ENCODE data around the gene PTGS1.

PTGS1 gene

GRCh38 chr9:122336189-122336588, 34.6 kb upstream of the PTGS1 start:
- POLR2A ChIA-PET: no interaction called here
- no peak for TF ChIP-seq LEF1 (IDR thresholded peaks at IDR 0.05; ENCODE audit: borderline replicate concordance)
- CTCF ChIA-PET: no interaction called here
- no peak for DNase-seq (ENCODE audit: extremely low spot score)

GRCh38 chr9:122336866-122337555, 33.8 kb upstream of the PTGS1 start:
- POLR2A ChIA-PET: no interaction called here
- TF ChIP-seq FOXA1 (IDR thresholded peaks at IDR 0.05): no peak
- no peak for TF ChIP-seq FOXM1 (IDR thresholded peaks at IDR 0.05; ENCODE audit: borderline replicate concordance)
- TF ChIP-seq HDGF (IDR thresholded peaks at IDR 0.05; ENCODE audit: borderline replicate concordance): no peak
- no peak for TF ChIP-seq FOXK2 (IDR thresholded peaks at IDR 0.05)
- no peak for TF ChIP-seq SUZ12 (IDR thresholded peaks at IDR 0.05)
- no peak for TF ChIP-seq NFRKB (IDR thresholded peaks at IDR 0.05)
- no peak for TF ChIP-seq ZNF384 (IDR thresholded peaks at IDR 0.05)
- no peak for TF ChIP-seq ARNT (IDR thresholded peaks at IDR 0.05)
- TF ChIP-seq SP1 (IDR thresholded peaks at IDR 0.05): no peak
- no peak for TF ChIP-seq TARDBP (IDR thresholded peaks at IDR 0.05)
- TF ChIP-seq, protein P1, sequence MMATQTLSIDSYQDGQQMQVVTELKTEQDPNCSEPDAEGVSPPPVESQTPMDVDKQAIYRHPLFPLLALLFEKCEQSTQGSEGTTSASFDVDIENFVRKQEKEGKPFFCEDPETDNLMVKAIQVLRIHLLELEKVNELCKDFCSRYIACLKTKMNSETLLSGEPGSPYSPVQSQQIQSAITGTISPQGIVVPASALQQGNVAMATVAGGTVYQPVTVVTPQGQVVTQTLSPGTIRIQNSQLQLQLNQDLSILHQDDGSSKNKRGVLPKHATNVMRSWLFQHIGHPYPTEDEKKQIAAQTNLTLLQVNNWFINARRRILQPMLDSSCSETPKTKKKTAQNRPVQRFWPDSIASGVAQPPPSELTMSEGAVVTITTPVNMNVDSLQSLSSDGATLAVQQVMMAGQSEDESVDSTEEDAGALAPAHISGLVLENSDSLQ (IDR thresholded peaks at IDR 0.05): no peak
- no peak for TF ChIP-seq CTBP1 (IDR thresholded peaks at IDR 0.05; ENCODE audit: borderline replicate concordance)
- TF ChIP-seq ELF4 (IDR thresholded peaks at IDR 0.05): no peak
- TF ChIP-seq L3MBTL2 (conservative IDR thresholded peaks at IDR 0.05): no peak
- TF ChIP-seq BHLHE40 (IDR thresholded peaks at IDR 0.05; ENCODE audit: borderline replicate concordance): no peak
- no peak for DNase-seq (ENCODE audit: extremely low spot score)
- CTCF ChIA-PET: no interaction called here

- DNase-seq (ENCODE audit: extremely low spot score): no peak
- TF ChIP-seq NFRKB (IDR thresholded peaks at IDR 0.05) (no peak), LEF1 (IDR thresholded peaks at IDR 0.05; ENCODE audit: borderline replicate concordance) (no peak), SP1 (IDR thresholded peaks at IDR 0.05) (no peak), CTBP1 (IDR thresholded peaks at IDR 0.05; ENCODE audit: borderline replicate concordance) (no peak), L3MBTL2 (conservative IDR thresholded peaks at IDR 0.05) (no peak), FOXA1 (IDR thresholded peaks at IDR 0.05) (no peak), ARNT (IDR thresholded peaks at IDR 0.05) (no peak), ELF4 (IDR thresholded peaks at IDR 0.05) (no peak), TARDBP (IDR thresholded peaks at IDR 0.05) (no peak), ZNF384 (IDR thresholded peaks at IDR 0.05) (no peak)
- TF ChIP-seq, protein P1 (IDR thresholded peaks at IDR 0.05): no peak
- CTCF ChIA-PET: no interaction called here
These were observed 33.3 kb upstream of the PTGS1 start for GRCh38 chr9:122337556-122337929.

DNA sequence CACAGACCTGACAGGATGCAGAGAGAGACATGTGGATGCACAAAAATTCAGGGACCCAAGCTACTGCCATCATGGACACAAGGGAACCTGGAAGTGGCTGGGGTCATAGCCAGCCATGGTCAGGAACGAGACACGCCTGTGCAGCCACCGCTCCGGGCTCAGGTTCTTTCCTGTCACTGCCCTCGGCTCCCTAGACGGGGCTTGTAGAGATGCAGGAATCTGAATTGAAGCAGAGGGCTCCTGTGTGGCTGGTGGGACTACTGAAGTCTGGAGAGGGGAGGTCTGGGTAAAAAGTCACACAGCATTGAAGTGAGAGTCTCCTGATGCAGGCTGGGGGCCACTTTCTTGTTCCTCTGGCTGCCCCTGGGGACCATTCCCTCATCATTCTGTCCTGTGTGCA, 32.3 kb upstream of the PTGS1 start:
- CTCF ChIA-PET: interaction anchor here (0.6 kb wide), 1 partner anchor 71 kb away, joined by 3 read pairs; no protein-coding TSS in a partner anchor
- POLR2A ChIA-PET: no interaction called here
- no peak for DNase-seq (ENCODE audit: extremely low spot score)
- TF ChIP-seq CTBP1 (IDR thresholded peaks at IDR 0.05; ENCODE audit: borderline replicate concordance) (no peak), NFRKB (IDR thresholded peaks at IDR 0.05) (no peak), TARDBP (IDR thresholded peaks at IDR 0.05) (no peak), FOXA1 (IDR thresholded peaks at IDR 0.05) (no peak), SUZ12 (IDR thresholded peaks at IDR 0.05) (no peak), LEF1 (IDR thresholded peaks at IDR 0.05; ENCODE audit: borderline replicate concordance) (no peak), FOXK2 (IDR thresholded peaks at IDR 0.05) (no peak), FOXM1 (IDR thresholded peaks at IDR 0.05; ENCODE audit: borderline replicate concordance) (no peak), ZNF384 (IDR thresholded peaks at IDR 0.05) (no peak), ELF4 (IDR thresholded peaks at IDR 0.05) (no peak), BHLHE40 (IDR thresholded peaks at IDR 0.05; ENCODE audit: borderline replicate concordance) (no peak), ARNT (IDR thresholded peaks at IDR 0.05) (no peak), L3MBTL2 (conservative IDR thresholded peaks at IDR 0.05) (no peak), HDGF (IDR thresholded peaks at IDR 0.05; ENCODE audit: borderline replicate concordance) (no peak)
- TF ChIP-seq, protein P1 (IDR thresholded peaks at IDR 0.05): no peak

More at GRCh38 chr9:122337556-122337929, 33.3 kb upstream of the PTGS1 start:
- POLR2A ChIA-PET: no interaction called here

DNA sequence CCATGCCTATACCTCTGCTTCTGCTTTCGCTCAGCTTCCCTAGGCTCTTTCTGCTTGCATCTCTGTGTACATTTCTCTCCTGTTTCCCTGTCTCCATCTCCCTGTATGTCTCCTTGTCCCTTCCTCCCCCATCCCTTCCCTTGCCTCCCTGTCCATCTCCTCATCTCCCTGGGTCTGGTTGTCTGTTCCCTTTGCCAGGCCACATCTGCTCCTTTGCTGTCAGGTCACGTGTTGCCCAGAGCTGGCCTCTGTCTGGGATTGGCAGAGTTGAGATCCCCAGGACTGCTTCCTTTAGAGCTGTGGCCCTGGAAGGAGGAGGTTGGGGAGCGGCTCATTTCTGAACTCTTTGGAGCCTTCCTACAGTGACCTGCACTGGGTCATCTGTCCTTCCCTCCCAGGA, 31.8 kb upstream of the PTGS1 start:
- TF ChIP-seq, protein P1 (IDR thresholded peaks at IDR 0.05): no peak
- no peak for TF ChIP-seq FOXK2 (IDR thresholded peaks at IDR 0.05)
- TF ChIP-seq ARNT (IDR thresholded peaks at IDR 0.05): no peak
- no peak for TF ChIP-seq CTBP1 (IDR thresholded peaks at IDR 0.05; ENCODE audit: borderline replicate concordance)
- no peak for TF ChIP-seq SP1 (IDR thresholded peaks at IDR 0.05)
- no peak for TF ChIP-seq TARDBP (IDR thresholded peaks at IDR 0.05)
- TF ChIP-seq ZNF384 (IDR thresholded peaks at IDR 0.05): no peak
- no peak for TF ChIP-seq L3MBTL2 (conservative IDR thresholded peaks at IDR 0.05)
- no peak for TF ChIP-seq SUZ12 (IDR thresholded peaks at IDR 0.05)
- TF ChIP-seq LEF1 (IDR thresholded peaks at IDR 0.05; ENCODE audit: borderline replicate concordance): no peak
- TF ChIP-seq FOXA1 (IDR thresholded peaks at IDR 0.05): no peak
- TF ChIP-seq FOXM1 (IDR thresholded peaks at IDR 0.05; ENCODE audit: borderline replicate concordance): no peak
- no peak for TF ChIP-seq HDGF (IDR thresholded peaks at IDR 0.05; ENCODE audit: borderline replicate concordance)
- TF ChIP-seq NFRKB (IDR thresholded peaks at IDR 0.05): no peak
- no peak for TF ChIP-seq ELF4 (IDR thresholded peaks at IDR 0.05)
- TF ChIP-seq BHLHE40 (IDR thresholded peaks at IDR 0.05; ENCODE audit: borderline replicate concordance): no peak
- CTCF ChIA-PET: interaction anchor here (0.6 to 1.0 kb wide), 2 partner anchors 72 to 213 kb away, joined by 3 read pairs; no protein-coding TSS in a partner anchor
- POLR2A ChIA-PET: no interaction called here
- no peak for DNase-seq (ENCODE audit: extremely low spot score)

All from HEK293T (cell line).